ENCODE data around the gene MAGI2. TPM values are rescaled to one million over a fixed set of nuclear protein-coding genes. Genes with fewer than 3 reads are reported as not detected.

MAGI2 gene
- total and polyA plus RNA-seq, 2 experiments from 2014 or later: 3.5 to 4.1 TPM

GRCh38 chr7:78203042-78203720, 1250.3 kb downstream of the MAGI2 start:
- Histone ChIP-seq H3K9me3 (ENCODE audit: low read depth) (no peaks in the 10 kb centered on the region), H3F3A (ENCODE audit: insufficient read depth) (peaks cover 18% of the 10 kb centered on the region), H3K4me2 (ENCODE audit: unreplicated experiment) (no peak overlapping the region), H3K4me1 (ENCODE audit: insufficient read depth) (peaks cover 22% of the 10 kb centered on the region), H3K27ac (no peak overlapping the region), H3K4me3 (no peak overlapping the region), H3K9ac (no peak overlapping the region), H3K9me2 (ENCODE audit: insufficient read depth) (no peaks in the 10 kb centered on the region), H3K36me3 (ENCODE audit: low read depth) (no peaks in the 10 kb centered on the region), H3K79me2 (ENCODE audit: insufficient read depth) (no peaks in the 10 kb centered on the region), H2AFZ (no peak overlapping the region), H4K20me1 (ENCODE audit: insufficient read depth) (no peaks in the 10 kb centered on the region), H3K27me3 (replicated peaks; ENCODE audit: insufficient read depth) (no peaks in the 10 kb centered on the region)
- TF ChIP-seq EZH2 (IDR thresholded peaks at IDR 0.05; ENCODE audit: insufficient read depth, poor library complexity, severe bottlenecking) (no peak), EZH2phosphoT487 (IDR thresholded peaks at IDR 0.05; ENCODE audit: insufficient read depth, low read depth) (no peak)
- peak; percentile 48 for DNase-seq
- in situ Hi-C loops (cut with MboI): no loop called here
- WGBS, 2 experiments (ENCODE audit: low coverage in 1 of 2, low lambda C conversion rate in 2 of 2, missing lambda C conversion rate in 2 of 2): 80 to 82% methylated on average over 7 of the region's 7 CpGs

- peaks cover 36% of the 10 kb centered on the region for H3K4me1 ChIP-seq (ENCODE audit: insufficient read depth)
- no peak overlapping the region for H3K9ac ChIP-seq
- H3K4me3 ChIP-seq: no peak overlapping the region
- no peaks in the 10 kb centered on the region for H3K27me3 ChIP-seq (replicated peaks; ENCODE audit: insufficient read depth)
- WGBS, 2 experiments (ENCODE audit: low coverage in 1 of 2, low lambda C conversion rate in 2 of 2, missing lambda C conversion rate in 2 of 2): 6 to 13% methylated on average over 3 of the region's 3 CpGs
- peaks cover 35% of the 10 kb centered on the region for H3F3A ChIP-seq (ENCODE audit: insufficient read depth)
- TF ChIP-seq EZH2phosphoT487 (IDR thresholded peaks at IDR 0.05; ENCODE audit: insufficient read depth, low read depth): no peak
- no peak for TF ChIP-seq EZH2 (IDR thresholded peaks at IDR 0.05; ENCODE audit: insufficient read depth, poor library complexity, severe bottlenecking)
- no peaks in the 10 kb centered on the region for H3K9me2 ChIP-seq (ENCODE audit: insufficient read depth)
- in situ Hi-C loops (cut with MboI): no loop called here
- H3K36me3 ChIP-seq (ENCODE audit: low read depth): no peaks in the 10 kb centered on the region
- no peaks in the 10 kb centered on the region for H3K79me2 ChIP-seq (ENCODE audit: insufficient read depth)
- no peaks in the 10 kb centered on the region for H4K20me1 ChIP-seq (ENCODE audit: insufficient read depth)
- H3K4me2 ChIP-seq (ENCODE audit: unreplicated experiment): peak overlapping the region; percentile 60
- no peaks in the 10 kb centered on the region for H3K9me3 ChIP-seq (ENCODE audit: low read depth)
- peak overlapping the region; percentile 34; the same call in 1 of the 2 replicates for H2AFZ ChIP-seq
- peak overlapping the region; percentile 75 for H3K27ac ChIP-seq
- DNase-seq: peak; percentile 81
Observed at GRCh38 chr7:78198756-78199155, 1254.7 kb downstream of the MAGI2 start.

- Histone ChIP-seq H3K4me1 (ENCODE audit: insufficient read depth) (peaks cover 41% of the 10 kb centered on the region), H3K9me3 (ENCODE audit: low read depth) (no peaks in the 10 kb centered on the region), H3K27me3 (replicated peaks; ENCODE audit: insufficient read depth) (no peaks in the 10 kb centered on the region), H3K27ac (peak overlapping the region; percentile 75), H3K4me3 (no peak overlapping the region), H4K20me1 (ENCODE audit: insufficient read depth) (no peaks in the 10 kb centered on the region), H3K9me2 (ENCODE audit: insufficient read depth) (no peaks in the 10 kb centered on the region), H3K9ac (no peak overlapping the region), H3F3A (ENCODE audit: insufficient read depth) (peaks cover 35% of the 10 kb centered on the region), H2AFZ (no peak overlapping the region), H3K36me3 (ENCODE audit: low read depth) (no peaks in the 10 kb centered on the region), H3K79me2 (ENCODE audit: insufficient read depth) (no peaks in the 10 kb centered on the region), H3K4me2 (ENCODE audit: unreplicated experiment) (peak overlapping the region; percentile 73)
- TF ChIP-seq EZH2 (IDR thresholded peaks at IDR 0.05; ENCODE audit: insufficient read depth, poor library complexity, severe bottlenecking) (no peak), EZH2phosphoT487 (IDR thresholded peaks at IDR 0.05; ENCODE audit: insufficient read depth, low read depth) (no peak)
- DNase-seq: peak; percentile 93
- 0 to 5% methylated on average over 1 of the region's 1 CpG for WGBS, 2 experiments (ENCODE audit: low coverage in 1 of 2, low lambda C conversion rate in 2 of 2, missing lambda C conversion rate in 2 of 2)
- in situ Hi-C loops (cut with MboI): no loop called here
Observed at GRCh38 chr7:78197447-78197846, 1256.0 kb downstream of the MAGI2 start.

- no peak overlapping the region for H3K4me2 ChIP-seq (ENCODE audit: unreplicated experiment)
- peaks cover 35% of the 10 kb centered on the region for H3F3A ChIP-seq (ENCODE audit: insufficient read depth)
- no peak overlapping the region for H3K27ac ChIP-seq
- in situ Hi-C loops (cut with MboI): no loop called here
- no peak overlapping the region for H3K4me3 ChIP-seq
- no peaks in the 10 kb centered on the region for H3K36me3 ChIP-seq (ENCODE audit: low read depth)
- 0 out of 2 replicates have a peak, but pooled peaks cover 3% of the 10 kb centered on the region for H3K9me2 ChIP-seq (ENCODE audit: insufficient read depth)
- DNase-seq: no peak
- no peaks in the 10 kb centered on the region for H3K79me2 ChIP-seq (ENCODE audit: insufficient read depth)
- TF ChIP-seq EZH2 (IDR thresholded peaks at IDR 0.05; ENCODE audit: insufficient read depth, poor library complexity, severe bottlenecking) (no peak), EZH2phosphoT487 (IDR thresholded peaks at IDR 0.05; ENCODE audit: insufficient read depth, low read depth) (no peak)
- H3K9ac ChIP-seq: no peak overlapping the region
- H3K4me1 ChIP-seq (ENCODE audit: insufficient read depth): peaks cover 35% of the 10 kb centered on the region
- no peak overlapping the region for H2AFZ ChIP-seq
- H4K20me1 ChIP-seq (ENCODE audit: insufficient read depth): no peaks in the 10 kb centered on the region
- no peaks in the 10 kb centered on the region for H3K9me3 ChIP-seq (ENCODE audit: low read depth)
- 90 to 93% methylated on average over 6 of the region's 6 CpGs for WGBS, 2 experiments (ENCODE audit: low coverage in 1 of 2, low lambda C conversion rate in 2 of 2, missing lambda C conversion rate in 2 of 2)
- no peaks in the 10 kb centered on the region for H3K27me3 ChIP-seq (replicated peaks; ENCODE audit: insufficient read depth)
Observed at GRCh38 chr7:78195281-78195680, 1258.2 kb downstream of the MAGI2 start.
